Smooth muscle cell (in vitro differentiated cells): ENCODE data around the gene LGR4. TPM values are rescaled to one million over a fixed set of nuclear protein-coding genes. Genes with fewer than 3 reads are reported as not detected.

Source experiments
- DNase-seq: peaks from one replicate; lab custom pipeline; 2025; ENCODE audit not compliant: unreplicated experiment; lab: John Stamatoyannopoulos, UW
- H2AFZ ChIP-seq: fragments of 200-600 bp; sonication (generic); 2 replicates; pipeline ENCODE4 v1.6.0; 2016; ENCODE audit warnings: antibody characterized with exemption, low read depth, mild to moderate bottlenecking
- H3F3A ChIP-seq: fragments of 200-600 bp; sonication (generic); 2 replicates; pipeline ENCODE4 v1.6.0; 2017; ENCODE audit warnings: antibody characterized with exemption, low read depth
- H3K27ac ChIP-seq: fragments of 200-600 bp; sonication (generic); 2 replicates; pipeline ENCODE4 v1.5.1; 2016; ENCODE audit warnings: low read depth, mild to moderate bottlenecking
- H3K27me3 ChIP-seq: fragments of 200-600 bp; sonication (generic); 2 replicates; pipeline ENCODE4 v1.6.1; 2016; ENCODE audit warnings: low read depth, mild to moderate bottlenecking
- H3K36me3 ChIP-seq: fragments of 200-600 bp; sonication (generic); 2 replicates; pipeline ENCODE4 v1.5.1; 2016; ENCODE audit warnings: low read depth
- H3K4me1 ChIP-seq: fragments of 200-600 bp; sonication (generic); 2 replicates; pipeline ENCODE4 v1.5.1; 2016; ENCODE audit warnings: low read depth
- H3K4me2 ChIP-seq: fragments of 200-600 bp; sonication (generic); 2 replicates; pipeline ENCODE4 v1.6.0; 2016; ENCODE audit warnings: mild to moderate bottlenecking
- H3K4me3 ChIP-seq: fragments of 200-600 bp; sonication (generic); 2 replicates; pipeline ENCODE4 v1.5.1; 2016; ENCODE audit warnings: mild to moderate bottlenecking
- H3K79me2 ChIP-seq: fragments of 200-600 bp; sonication (generic); 2 replicates; pipeline ENCODE4 v1.6.0; 2016; ENCODE audit warnings: low read depth, mild to moderate bottlenecking
- H3K9ac ChIP-seq: fragments of 200-600 bp; sonication (generic); 2 replicates; pipeline ENCODE4 v1.6.0; 2016; ENCODE audit warnings: low read depth
- H3K9me3 ChIP-seq: fragments of 200-600 bp; sonication (generic); replicated peaks from 2 replicates; pipeline ENCODE4 v1.5.1; 2016; ENCODE audit warnings: low read depth
- H4K20me1 ChIP-seq: fragments of 200-600 bp; sonication (generic); 2 replicates; pipeline ENCODE4 v1.6.0; 2016; ENCODE audit warnings: low read depth
- WGBS: methylation state at CpG from one replicate; pipeline ENCODE4 v1.1.7; 2016; ENCODE audit warnings: low lambda C conversion rate; 5-methylcytosine and 5-hydroxymethylcytosine counted together
- polyA plus RNA-seq: library from polyadenylated mRNA; unstranded; fragments of >200 nt; fragmentation: Nextera tagmentation; extraction: Ambion mirVana; gene quantifications from 2 replicates; pipeline ENCODE4 v1.2.1, GENCODE V29; 2016
- total RNA-seq: library from RNA; depleted of rRNA; stranded (reverse); fragments of >200 nt; gene quantifications from 2 replicates; pipeline ENCODE4 v1.2.3, GENCODE V29; 2014
- TF ChIP-seq, protein P1 (sequence below): fragments of 200-600 bp; sonication (generic); IDR thresholded peaks from 2 replicates; pipeline ENCODE4 v1.5.1; 2017; ENCODE audit warnings: borderline replicate concordance, mild to moderate bottlenecking, antibody characterized with exemption; ENCODE audit not compliant: insufficient read depth, poor library complexity, severe bottlenecking

LGR4 gene
- total and polyA plus RNA-seq, 2 experiments from 2014 or later, result 21.4 to 96.5 TPM

DNA sequence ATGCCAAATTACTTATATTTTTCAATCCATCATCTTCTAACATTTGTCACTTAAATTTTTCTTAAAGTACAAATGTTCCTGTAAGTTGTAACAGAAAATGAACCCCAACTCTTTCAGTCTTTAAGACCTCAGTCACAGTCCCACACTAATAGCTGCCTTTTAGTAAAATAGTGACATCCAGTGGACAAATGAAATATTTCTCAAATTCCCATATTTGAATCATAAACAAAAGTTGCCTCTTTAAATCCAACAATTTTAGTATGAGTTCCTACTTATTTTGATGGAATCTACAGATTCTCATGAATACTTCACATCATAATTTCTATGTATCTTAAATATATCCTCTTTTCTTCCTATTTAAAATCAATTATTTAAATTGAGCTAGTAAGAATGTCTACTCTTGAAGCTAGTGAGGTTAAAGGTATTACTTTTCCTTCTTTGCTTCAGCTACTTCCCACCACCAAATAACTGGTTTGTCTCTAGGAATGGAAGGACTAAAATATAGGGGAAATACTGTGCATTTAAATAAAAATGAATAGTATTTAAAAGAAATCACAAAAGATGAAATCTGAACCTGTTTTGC is 24.8 kb upstream of the LGR4 start:
- H4K20me1 ChIP-seq, result peaks cover 27% of the 10 kb centered on the region
- TF ChIP-seq, protein P1, sequence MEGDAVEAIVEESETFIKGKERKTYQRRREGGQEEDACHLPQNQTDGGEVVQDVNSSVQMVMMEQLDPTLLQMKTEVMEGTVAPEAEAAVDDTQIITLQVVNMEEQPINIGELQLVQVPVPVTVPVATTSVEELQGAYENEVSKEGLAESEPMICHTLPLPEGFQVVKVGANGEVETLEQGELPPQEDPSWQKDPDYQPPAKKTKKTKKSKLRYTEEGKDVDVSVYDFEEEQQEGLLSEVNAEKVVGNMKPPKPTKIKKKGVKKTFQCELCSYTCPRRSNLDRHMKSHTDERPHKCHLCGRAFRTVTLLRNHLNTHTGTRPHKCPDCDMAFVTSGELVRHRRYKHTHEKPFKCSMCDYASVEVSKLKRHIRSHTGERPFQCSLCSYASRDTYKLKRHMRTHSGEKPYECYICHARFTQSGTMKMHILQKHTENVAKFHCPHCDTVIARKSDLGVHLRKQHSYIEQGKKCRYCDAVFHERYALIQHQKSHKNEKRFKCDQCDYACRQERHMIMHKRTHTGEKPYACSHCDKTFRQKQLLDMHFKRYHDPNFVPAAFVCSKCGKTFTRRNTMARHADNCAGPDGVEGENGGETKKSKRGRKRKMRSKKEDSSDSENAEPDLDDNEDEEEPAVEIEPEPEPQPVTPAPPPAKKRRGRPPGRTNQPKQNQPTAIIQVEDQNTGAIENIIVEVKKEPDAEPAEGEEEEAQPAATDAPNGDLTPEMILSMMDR, result peak; percentile 45
- peaks cover 3% of the 10 kb centered on the region for H3F3A ChIP-seq
- peaks cover 41% of the 10 kb centered on the region for H3K79me2 ChIP-seq
- no peaks in the 10 kb centered on the region for H3K27me3 ChIP-seq
- H2AFZ ChIP-seq, result no peak overlapping the region
- H3K4me2 ChIP-seq, result no peak overlapping the region
- no peak overlapping the region for H3K27ac ChIP-seq
- DNase-seq, result no peak
- peaks cover 8% of the 10 kb centered on the region for H3K36me3 ChIP-seq
- H3K4me3 ChIP-seq, result no peak overlapping the region
- no peaks in the 10 kb centered on the region for H3K4me1 ChIP-seq
- H3K9me3 ChIP-seq, result no peaks in the 10 kb centered on the region
- H3K9ac ChIP-seq, result no peak overlapping the region

DNA sequence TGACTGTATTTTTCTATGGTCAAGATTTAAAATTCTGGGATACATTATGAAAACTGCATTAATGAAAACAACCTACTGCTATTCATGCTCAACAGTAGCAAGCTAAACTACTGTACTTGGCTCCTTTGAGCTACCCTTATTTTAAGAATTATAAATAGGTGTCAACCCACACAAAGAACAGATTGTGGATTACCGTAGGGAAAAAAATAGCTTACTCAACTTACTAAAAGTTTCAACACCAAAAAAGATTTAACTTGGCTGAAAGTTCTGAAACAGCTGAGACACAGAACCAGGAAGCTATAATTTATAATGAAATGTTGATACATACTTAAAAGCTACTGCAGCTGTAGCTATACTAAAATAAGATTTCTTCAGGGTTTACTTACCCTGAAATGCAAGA is 23.9 kb upstream of the LGR4 start:
- peaks cover 33% of the 10 kb centered on the region for H3K79me2 ChIP-seq
- H4K20me1 ChIP-seq, result peaks cover 18% of the 10 kb centered on the region
- 82% methylated on average over 1 of the region's 1 CpG for WGBS
- no peak for DNase-seq
- H3K4me1 ChIP-seq, result no peaks in the 10 kb centered on the region
- no peak overlapping the region for H3K4me3 ChIP-seq
- no peak overlapping the region for H3K27ac ChIP-seq
- no peak overlapping the region for H3K9ac ChIP-seq
- no peaks in the 10 kb centered on the region for H3K9me3 ChIP-seq
- no peaks in the 10 kb centered on the region for H3K27me3 ChIP-seq
- TF ChIP-seq, protein P1, result no peak
- no peak overlapping the region for H3K4me2 ChIP-seq
- peaks cover 11% of the 10 kb centered on the region for H3K36me3 ChIP-seq
- peaks cover 3% of the 10 kb centered on the region for H3F3A ChIP-seq
- no peak overlapping the region for H2AFZ ChIP-seq

DNA sequence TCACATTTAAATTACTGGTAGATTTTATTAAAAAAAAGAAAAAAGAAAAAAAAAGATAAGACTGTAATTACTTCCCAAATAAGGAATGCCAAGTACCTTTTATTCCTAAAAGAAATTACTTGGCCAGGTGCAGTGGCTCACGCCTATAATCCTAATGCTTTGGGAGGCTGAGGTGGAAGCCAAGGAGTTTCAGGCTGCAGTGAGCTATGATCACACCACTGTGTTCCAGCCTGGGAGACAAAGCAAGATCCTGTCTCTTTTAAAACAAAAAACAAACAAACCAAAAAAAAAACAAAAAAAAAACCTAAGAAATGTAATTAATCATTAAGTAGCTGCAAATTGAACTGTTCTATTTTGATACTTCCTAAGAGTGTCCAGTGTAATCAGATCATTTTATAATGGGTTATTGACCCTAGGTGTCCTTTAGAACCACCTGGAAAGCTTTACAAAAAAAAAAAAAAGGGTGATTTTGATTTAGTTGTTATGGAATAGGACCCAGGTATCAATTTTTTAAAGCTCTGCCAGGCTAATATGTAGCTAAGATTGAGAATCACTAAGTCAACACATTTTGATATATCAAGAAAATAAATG is 23.2 kb upstream of the LGR4 start:
- Histone ChIP-seq H3K36me3 (peaks cover 11% of the 10 kb centered on the region), H3K4me1 (no peaks in the 10 kb centered on the region), H3F3A (peaks cover 2% of the 10 kb centered on the region), H3K4me3 (no peak overlapping the region), H3K9me3 (no peaks in the 10 kb centered on the region), H3K4me2 (no peak overlapping the region), H3K27ac (no peak overlapping the region), H3K79me2 (peaks cover 33% of the 10 kb centered on the region), H2AFZ (no peak overlapping the region), H3K27me3 (no peaks in the 10 kb centered on the region), H4K20me1 (peaks cover 18% of the 10 kb centered on the region), H3K9ac (no peak overlapping the region)
- TF ChIP-seq, protein P1, result no peak
- WGBS, result 97% methylated on average over 1 of the region's 1 CpG
- DNase-seq, result no peak

DNA sequence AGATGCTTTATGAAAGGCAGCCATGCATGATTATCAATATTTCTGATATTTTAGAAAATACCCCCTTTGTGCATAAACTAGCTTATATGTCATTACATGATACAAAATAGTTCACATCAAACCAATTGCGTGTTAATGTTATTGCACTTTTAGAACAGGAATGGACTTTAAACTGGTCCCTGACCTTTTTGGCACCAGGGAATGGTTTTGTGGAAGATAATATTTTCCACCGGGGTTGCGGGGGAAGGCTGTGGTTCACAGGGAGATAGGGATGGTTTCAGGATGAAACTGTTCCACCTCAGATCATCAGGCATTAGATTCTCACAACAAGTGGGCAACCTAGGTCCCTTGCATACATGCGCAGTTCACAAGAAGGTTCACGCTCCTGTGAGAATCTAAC is 16.5 kb upstream of the LGR4 start:
- Histone ChIP-seq H3K9ac (no peak overlapping the region), H3K27me3 (no peaks in the 10 kb centered on the region), H2AFZ (no peak overlapping the region), H3K4me1 (no peaks in the 10 kb centered on the region), H3F3A (peaks cover 3% of the 10 kb centered on the region), H4K20me1 (no peaks in the 10 kb centered on the region), H3K9me3 (no peaks in the 10 kb centered on the region), H3K36me3 (peaks cover 11% of the 10 kb centered on the region), H3K27ac (no peak overlapping the region), H3K79me2 (no peaks in the 10 kb centered on the region), H3K4me3 (no peak overlapping the region), H3K4me2 (no peak overlapping the region)
- TF ChIP-seq, protein P1, result no peak
- 97% methylated on average over 5 of the region's 5 CpGs for WGBS
- no peak for DNase-seq
